GM10847 (cell line): ENCODE measurements around the gene PACSIN1.

ENCODE experiments used
- POLR2A ChIP-seq: IDR thresholded peaks from 2 replicates; pipeline ENCODE4 v1.6.1; 2011; ENCODE audit not compliant: insufficient read length; ENCODE audit errors: extremely low read depth

The PACSIN1 gene, protein sequence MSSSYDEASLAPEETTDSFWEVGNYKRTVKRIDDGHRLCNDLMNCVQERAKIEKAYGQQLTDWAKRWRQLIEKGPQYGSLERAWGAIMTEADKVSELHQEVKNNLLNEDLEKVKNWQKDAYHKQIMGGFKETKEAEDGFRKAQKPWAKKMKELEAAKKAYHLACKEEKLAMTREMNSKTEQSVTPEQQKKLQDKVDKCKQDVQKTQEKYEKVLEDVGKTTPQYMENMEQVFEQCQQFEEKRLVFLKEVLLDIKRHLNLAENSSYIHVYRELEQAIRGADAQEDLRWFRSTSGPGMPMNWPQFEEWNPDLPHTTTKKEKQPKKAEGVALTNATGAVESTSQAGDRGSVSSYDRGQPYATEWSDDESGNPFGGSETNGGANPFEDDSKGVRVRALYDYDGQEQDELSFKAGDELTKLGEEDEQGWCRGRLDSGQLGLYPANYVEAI

DNA sequence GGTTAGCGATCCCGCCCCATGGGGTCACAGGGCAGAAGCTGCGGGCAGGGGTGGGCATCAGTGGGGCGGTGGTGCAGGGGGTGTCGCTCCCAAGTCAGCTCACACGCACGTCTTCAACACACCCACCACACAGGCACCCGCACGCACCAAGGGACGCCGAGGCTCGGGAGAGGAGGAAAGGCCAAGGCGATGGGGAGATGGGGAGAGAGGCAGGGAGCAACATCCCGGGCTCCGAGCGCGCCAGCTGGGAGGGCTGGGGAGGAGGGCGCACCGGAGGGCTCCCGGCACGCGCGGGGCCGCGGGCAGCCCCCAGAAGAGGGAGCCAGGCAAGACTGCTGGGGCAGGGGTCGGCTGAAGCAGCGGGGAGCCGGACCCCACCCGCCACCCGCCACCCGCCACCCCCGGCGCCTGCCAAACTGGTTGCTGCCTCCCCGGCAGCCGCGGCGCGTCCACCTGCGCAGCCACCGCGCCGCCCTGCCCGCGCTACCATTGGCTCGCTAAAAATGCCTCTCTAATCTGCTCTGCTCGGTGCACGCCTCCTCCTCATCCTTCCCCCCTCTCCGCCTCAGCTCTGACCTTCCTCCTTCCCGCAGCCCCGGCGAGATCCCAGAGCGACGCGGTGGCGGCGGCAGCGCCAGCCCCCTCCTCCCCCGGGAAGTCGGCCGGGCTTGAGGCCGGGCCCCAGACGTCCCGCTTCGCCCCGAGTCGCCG lies at the start of gene PACSIN1:
Gene PACSIN1, plus strand, starts transcription at position 546 of the 711 bp plus-strand sequence. CDS start 60,230 bp downstream, outside the sequence.
- no peak for TF ChIP-seq POLR2A

DNA sequence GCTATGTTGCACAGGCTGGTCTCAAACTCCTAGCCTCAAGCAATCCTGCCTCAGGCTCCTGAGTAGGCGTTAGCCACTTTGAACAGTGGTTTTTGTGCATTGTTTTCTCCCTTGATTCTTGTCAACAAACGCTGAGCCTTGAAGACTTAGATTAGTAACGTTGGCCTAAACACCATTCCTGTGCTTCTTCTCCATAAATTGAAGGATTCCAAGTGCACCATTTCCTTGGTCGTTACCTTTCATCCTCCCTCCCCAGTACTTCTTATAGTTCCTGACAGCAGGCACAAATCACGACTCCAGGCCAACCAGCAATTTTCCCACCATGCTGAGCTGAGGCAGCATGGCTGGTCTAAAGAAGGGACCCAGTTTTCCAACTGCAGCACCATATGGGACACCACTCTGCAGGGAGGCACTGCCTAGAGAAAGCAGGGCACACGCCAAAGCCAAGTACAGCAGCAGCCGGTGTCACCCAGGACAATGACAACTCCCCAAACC lies 49.0 kb upstream of the PACSIN1 start:
- TF ChIP-seq POLR2A: no peak

DNA sequence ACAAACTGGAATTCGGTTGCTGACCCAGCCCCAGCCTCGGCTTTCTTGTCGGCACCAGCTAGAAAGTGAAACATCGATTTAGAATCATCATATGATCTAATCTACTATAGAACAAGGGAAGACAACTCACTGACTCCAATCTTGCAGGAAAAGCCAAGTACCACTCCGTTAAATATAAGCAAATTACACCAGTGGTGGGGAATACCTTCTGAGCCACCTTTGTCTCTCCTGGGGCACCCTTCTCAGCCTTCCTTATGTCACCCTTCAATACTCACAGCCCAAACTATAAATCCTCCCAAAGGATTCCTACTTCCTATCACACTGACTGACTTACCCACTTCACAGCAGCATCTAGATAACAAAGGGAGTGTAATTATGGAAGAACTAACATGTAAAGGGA lies 47.5 kb upstream of the PACSIN1 start:
- TF ChIP-seq POLR2A: no peak

DNA sequence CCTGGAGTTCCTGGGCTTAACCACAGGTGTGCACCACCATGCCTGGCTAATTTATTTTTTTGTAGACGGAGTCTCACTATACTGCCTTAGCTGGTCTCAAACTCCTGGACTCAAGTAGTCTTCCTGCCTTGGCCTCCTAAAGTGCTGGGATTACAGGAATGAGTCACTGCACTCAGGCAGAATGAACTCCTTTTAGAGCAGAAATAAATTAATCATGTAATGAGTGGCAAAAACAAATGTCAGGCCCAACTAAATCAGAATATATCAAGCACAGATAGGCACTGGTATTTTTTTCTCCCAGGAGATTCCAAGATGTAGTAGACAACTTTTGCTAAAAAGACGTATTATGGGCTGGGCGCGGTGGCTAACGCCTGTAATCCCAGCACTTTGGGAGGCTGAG lies 42.6 kb upstream of the PACSIN1 start:
- TF ChIP-seq POLR2A: no peak

DNA sequence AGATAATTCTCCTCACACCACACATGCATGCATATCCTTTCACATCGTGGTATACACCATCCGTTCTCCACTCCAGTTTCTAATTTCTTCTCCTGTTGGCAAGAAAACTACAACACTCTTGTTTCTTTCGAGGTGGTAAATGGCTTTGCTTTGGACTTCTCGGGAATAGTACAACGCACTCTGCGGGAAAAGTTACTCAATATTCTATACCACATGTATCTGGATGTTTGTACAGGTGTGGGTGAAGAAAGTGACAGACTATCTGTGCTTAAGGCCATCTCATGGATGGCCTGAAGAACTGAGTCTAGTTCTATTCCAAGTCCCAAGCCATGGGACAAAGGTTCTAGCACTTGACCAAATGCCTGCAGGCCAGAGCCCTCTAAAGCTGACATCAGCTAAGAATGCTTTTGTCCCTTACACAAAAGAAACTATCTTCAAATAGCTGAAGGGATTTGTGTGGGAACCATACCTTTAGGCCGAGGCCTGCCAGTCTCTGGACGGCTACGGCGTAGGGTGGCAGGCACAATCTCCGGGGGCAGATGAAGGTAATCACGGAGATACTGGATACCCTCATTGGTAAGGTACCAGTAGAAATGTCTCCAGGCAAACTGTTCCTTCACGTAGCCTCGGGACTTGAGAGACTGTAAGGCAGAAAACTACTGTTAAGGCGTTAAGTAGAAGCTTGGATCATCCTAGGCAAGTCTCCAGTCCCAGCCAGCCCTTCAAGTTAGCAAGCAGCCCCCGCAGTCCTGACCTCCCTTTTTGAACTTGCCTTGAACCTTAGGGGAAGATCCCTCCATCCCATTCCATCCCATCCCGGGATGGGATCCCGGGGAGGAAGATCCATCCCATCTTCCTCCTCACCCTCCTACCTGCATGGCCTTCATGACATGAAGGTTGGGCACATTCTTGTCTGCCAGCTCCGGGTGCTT lies 41.4 kb upstream of the PACSIN1 start:
- TF ChIP-seq POLR2A: no peak

DNA sequence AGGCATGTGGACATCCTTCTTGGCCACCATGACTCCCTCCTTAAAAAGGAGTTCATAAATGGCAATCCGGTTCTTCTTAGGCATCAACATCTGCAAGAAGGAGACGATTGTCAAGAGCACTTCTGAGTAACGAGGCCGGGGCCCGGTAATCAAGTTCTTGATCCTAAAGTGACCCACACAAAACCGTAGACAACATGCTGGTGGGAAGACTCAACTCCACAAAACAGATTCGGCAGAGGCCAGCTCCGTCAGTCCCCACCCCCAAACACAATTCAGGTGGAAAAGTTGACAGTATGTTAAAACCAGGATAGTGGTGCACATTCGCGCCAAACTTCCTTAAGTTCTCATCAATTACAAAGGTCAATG lies 40.8 kb upstream of the PACSIN1 start:
- TF ChIP-seq POLR2A: no peak

DNA sequence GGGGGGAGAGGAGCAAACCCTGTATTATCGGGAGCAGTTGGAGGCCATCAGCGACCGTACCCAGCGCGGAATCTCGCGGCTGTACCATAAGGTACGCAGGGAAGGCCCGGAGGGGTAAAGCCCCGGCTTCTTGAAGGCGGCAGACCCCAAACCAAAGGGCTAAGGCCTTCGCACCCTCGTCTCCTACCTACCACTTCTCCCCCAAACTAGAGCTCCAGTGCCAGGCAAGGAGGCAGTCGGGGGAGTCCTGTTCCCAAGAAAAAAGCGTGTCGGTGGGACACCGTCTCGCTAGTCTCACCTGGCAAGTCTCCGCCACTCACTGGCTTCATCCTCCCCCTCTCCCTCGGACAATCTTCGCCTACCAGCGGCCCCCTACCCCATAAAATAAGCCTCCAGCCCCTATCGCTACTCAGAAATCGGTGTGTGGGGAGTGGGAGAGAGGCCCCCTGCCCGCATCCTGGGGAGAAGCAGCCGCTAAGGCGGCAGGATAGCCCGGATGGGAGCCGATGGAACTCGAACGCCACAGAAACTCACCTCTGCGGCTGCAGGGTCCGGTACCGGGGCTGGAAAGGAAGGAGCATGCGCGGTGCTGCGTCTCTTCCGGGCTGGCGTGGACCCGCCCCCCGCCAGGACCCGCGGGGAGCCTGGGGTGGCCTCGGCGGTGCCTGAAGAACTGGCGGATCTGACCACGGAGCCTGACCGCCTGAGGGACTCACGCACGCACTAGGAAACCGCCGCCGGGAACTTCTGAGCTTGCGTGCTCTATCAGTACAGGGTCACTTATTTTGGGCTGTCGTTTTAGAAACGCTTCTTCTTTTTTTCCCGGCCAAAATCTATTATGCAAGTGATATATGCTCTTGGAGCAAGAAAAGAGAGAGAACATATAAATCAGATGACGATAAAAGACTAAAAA lies 40.1 kb upstream of the PACSIN1 start, which contains the start of gene RPS10:
Gene RPS10, minus strand, starts transcription at position 572 of the 913 bp plus-strand sequence. CDS start 848 bp downstream, outside the sequence.
- peak; percentile 82 for TF ChIP-seq POLR2A

DNA sequence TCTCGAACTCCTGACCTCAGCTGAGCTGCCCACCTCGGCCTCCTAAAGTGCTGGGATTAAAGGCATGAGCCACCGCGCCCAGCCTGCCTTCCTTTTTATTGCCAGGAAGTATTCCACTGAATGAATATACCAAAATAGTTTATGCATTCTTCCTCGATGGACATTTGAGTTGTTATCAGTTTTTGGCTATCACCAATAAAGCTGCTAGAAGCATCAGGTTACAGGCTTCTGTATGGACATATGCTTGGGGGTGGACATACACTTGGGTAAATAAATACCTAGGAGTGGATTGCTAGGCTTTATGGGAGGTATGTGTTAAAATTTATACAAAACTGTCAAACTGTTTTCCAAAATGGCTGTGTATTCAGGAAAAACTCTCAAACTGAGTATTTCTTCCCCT lies 30.0 kb upstream of the PACSIN1 start:
- TF ChIP-seq POLR2A: no peak

DNA sequence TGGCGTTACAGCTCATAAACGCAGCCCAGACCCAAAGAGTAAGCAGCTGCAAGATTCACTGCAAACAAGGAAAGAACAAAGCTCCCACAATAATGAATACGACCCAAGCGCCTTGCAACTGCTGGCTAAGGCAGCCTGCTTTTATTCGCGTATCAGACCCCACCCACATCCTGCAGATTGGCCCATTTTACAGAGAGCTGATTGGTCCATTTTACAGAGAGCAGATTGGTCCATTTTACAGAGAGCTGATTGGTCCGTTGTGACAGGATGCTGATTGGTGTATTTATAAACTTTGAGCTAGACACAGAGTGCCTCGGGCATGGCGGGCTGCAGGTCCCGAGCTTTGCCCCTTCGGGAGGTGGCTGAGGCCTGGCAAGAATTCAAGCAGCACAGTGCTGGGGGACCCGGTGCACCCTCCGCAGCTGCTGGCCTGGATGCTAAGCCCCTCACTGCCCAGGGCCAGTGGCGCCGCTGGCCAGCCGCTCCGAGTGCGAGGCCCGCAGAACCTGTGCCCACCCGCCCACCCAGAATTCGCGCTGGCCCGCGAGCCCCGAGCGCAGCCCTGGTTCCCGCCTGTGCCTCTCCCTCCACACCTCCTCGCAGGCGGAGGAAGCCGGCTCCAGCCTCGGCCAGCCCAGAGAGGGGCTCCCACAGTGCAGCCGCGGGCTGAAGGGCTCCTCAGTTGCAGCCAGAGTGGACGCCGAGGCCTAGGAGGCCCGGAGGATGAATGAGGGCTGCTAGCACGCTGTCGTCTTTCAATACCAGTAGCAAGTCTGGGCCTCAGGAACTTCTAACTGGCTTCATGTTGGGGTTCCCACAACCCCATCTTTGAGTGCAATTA lies 28.9 kb upstream of the PACSIN1 start:
- no peak for TF ChIP-seq POLR2A

DNA sequence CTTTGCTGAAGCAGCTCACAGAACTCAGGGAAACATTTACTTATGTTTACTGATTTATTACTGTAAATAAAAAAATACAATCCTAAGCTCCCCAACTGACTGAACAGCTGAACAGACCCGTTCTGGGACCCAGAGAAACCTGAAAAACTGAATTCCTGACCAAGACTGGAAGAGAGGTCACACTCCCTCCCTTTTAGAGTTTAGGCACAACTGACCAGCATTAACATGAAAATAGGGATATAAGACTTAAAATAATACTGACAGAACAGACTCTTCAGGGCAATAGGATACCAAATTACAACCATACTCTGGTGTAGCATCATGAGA lies 28.3 kb upstream of the PACSIN1 start:
- no peak for TF ChIP-seq POLR2A

DNA sequence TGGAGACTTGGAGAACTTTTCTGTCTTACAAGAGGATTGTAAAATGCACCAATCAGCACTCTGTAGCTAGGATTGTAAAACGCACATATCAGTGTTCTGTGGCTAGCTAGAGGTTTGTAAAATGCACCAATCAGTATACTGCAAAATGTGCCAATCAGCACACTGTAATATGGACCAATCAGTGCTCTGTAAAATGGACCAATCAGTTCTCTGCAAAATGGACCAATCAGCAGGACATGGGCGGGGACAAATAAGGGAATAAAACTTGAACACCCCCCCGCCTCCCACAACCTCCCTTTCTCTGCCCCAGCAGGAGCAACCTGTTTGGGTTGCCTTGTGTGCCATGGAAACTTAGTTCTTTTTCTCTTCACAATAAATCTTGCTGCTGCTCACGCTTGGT lies 27.2 kb upstream of the PACSIN1 start:
- no peak for TF ChIP-seq POLR2A

DNA sequence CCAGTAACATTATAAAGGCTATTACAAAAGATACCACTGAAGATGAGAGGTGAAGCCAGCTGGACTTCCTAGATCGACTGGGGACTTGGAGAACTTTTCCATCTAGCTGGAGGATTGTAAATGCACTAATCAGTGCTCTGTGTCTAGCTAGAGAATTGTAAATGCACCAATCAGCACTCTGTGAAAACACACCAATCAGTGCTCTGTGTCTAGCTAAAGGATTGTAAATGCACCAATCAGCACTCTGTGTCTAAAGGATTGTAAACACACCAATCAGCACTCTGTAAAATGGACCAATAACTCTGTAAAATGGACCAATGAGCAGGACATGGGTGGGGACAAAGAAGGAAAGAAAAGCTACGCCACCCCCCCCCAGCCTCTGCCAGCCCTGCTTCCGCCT lies 26.4 kb upstream of the PACSIN1 start:
- no peak for TF ChIP-seq POLR2A

DNA sequence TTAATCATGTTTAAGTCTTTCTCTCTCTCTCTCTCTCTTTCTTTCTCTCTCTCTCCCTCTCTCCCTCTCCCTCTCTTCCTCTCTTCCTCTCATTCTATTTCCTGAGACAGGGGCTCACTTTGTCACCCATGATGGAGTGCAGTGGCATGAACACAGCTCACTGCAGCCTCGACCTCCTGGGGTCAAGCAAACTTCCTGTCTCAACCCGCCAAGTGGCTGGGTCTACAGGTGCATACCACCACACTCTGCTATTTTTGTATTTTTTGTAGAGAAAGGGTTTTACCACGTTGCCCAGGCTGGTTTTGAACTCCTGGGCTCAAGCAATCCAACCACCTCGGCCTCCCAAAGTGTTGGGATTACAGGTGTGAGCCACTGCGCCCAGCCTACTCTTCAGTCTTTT lies 24.4 kb upstream of the PACSIN1 start:
- TF ChIP-seq POLR2A: no peak
